Amygdala (tissue), 56 donors: Measurements from ENCODE around the gene BRD4.

Experiments used
- DNase-seq, 56 donors: peaks; one replicate each; lab custom pipeline; 2025; lab: John Stamatoyannopoulos, UW

The BRD4 gene

DNA sequence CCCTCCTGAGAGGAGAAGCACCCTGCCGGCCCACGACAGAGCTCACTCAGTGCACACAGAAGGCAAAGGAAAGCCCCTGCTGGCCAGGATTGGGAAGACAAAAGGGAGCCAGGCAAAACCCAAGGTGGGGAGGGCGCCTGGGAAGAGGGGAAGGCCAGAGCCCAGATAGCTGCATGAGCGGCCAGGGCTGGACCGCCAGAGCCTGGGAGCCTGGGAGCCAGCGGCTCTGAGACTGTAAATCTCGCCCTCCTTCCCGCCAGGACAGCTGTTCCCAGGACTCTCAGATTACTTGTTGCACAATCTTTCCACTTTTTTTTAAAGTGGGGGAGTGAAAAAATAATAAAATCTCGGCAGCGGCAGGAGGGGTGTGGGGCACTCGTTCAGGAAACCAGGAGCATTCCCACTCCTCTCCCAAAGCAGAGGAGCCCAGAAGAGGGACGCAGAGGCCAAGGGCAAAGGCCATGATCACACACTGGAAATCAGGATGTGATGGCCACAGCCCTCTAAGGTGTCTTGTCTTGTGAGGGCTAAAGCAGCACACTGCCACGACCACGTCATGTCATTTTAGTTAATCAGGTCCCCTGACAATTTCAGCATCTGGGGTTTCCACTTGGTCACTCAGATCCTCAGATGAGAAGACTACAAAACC, 80.5 kb downstream of the BRD4 start:
- DNase-seq = peak in 8 of 56 donors; percentile 2 to 22 (median 8)

DNA sequence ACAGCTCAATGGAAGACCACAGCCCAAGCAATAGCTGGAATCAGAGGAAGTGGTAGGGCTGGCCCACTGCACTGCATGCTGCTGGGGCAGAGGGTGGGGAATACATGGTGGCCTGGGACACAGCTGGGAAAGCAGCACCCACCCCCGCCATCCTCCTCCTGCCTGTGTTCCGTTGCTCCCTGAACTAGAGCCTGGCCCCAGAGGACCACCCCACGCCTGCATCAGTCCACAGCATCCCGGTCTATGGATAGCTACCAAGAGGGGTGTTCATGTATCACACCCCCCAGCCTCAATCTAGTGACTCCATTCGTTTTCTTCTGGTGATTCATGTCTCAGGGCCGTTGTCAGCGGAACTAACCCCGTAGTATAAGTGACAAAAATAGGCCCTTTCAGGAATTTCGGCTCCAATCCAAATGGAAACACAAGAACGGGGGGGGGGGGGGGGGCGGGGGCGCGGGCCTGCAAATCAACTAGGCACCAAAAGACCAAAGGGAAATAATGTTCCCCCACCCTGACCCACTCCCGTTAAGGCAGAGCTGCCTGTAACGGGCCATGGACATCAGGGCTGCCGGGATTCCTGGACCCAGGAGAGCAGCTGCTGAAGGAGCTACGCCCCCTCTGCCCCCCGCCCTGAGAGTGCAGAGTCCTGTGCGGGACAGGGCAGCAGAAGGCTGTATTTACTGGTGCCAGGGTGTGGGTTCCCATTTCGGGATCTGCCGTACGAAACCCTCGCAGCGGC, 81.2 kb downstream of the BRD4 start:
- peak in 1 of 56 donors; percentile 38 for DNase-seq

DNA sequence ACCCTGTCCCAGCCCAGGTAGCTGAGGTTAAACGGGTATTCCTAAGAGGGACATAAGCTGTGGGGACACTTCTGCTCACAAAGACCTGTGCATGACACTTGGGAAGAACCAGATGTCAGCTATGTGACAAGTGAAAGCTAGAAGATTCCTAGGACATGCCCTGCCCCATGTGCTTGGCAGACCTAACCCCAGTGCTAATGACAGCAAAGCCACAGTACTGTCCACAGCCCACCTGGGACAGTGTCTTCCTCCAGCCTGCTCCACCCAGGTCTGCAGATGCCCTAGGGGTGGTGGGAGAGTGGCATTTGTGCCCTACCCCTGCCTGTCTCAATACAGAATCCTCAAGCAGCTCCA, 81.7 kb downstream of the BRD4 start:
- no peak for DNase-seq

- no peak for DNase-seq
These were observed 82.2 kb downstream of the BRD4 start for GRCh38 chr19:15249972-15250639.

DNA sequence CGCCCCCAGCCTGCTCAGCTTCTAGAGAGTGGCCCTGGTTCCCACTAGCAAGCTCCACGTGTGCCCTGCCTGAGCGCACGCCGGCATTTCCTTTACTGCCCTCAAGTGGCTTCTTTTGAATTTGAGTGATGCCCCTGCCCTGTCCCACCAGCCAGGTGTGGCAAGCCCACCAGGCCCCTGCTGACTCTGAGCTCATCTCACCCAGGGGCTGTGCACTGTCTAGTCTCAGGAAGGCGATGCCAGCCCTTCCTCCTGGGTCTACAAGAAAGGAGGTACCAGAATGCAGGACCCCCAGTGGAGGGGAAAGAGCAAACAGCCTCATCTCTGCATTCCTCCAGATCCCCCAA, 82.8 kb downstream of the BRD4 start:
- DNase-seq = no peak

GRCh38 chr19:15248648-15249527, 83.5 kb downstream of the BRD4 start:
- peak in 23 of 56 donors; percentile 3 to 47 (median 25) for DNase-seq

DNA sequence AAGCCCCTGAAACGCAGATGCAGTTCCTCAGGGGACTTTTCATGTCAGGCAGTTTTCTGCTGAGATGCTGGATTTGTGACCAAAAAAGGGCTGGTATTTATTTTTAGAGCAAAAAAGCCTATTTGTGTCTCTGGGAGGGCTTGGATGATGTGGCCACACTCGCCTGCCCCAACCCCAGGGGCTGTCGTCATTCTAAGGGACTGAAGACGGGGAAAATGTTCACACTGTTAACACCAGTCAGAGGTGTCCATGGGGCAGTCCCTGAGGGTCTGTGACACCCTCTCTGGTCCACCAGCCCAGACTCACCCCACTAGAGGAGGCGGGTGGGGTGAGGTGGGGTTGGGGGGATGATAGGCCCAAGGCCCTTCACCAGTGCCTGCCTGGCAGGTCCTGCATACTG, 84.2 kb downstream of the BRD4 start:
- DNase-seq = no peak

DNA sequence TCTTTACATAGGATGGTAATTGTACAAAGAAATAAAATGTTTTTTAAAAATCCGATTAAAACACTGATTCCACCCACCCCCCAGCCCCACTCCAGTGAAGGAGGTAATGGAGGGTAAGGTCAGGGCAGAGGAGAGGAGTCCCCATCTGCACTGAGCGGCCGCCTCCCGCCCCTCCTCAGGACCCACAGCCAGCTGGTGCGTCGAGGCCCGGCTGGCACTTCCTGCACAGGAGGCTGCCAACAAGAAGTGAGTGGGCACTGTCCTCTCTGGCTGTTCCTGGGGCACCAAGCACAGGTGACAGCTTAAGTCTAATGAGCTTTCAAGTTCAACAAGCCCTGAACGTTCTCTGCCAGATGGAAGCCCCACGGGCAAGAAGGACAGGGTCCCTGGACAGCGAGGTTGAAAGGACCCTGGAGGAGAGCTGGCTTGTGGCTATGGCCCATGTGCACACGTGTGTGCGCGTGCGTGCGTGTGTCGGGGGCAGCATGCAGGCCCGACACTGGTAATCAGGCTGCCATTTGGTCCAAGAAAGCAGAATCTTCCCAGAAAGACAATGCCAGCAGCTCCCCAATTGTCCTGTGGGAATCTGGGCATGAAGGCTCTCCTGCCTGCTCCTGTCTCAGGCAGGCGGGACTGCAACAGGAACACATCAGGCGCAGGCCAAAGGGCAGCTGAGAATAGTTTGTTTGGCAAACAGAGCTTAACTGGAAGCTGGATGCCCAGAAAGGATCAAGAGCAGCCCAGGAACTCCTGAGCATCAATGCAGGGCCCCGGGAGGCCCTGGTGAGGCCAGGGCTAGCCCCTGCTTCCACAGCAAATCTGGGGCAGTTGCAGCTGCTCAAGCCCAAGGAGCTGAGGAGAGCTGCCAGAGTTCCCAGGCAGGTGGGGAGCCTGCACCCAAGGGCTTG, 85.0 kb downstream of the BRD4 start:
- peak in 5 of 56 donors; percentile 3 to 14 (median 6) for DNase-seq

- DNase-seq = no peak
These were observed 86.2 kb downstream of the BRD4 start for GRCh38 chr19:15246198-15246481.

DNA sequence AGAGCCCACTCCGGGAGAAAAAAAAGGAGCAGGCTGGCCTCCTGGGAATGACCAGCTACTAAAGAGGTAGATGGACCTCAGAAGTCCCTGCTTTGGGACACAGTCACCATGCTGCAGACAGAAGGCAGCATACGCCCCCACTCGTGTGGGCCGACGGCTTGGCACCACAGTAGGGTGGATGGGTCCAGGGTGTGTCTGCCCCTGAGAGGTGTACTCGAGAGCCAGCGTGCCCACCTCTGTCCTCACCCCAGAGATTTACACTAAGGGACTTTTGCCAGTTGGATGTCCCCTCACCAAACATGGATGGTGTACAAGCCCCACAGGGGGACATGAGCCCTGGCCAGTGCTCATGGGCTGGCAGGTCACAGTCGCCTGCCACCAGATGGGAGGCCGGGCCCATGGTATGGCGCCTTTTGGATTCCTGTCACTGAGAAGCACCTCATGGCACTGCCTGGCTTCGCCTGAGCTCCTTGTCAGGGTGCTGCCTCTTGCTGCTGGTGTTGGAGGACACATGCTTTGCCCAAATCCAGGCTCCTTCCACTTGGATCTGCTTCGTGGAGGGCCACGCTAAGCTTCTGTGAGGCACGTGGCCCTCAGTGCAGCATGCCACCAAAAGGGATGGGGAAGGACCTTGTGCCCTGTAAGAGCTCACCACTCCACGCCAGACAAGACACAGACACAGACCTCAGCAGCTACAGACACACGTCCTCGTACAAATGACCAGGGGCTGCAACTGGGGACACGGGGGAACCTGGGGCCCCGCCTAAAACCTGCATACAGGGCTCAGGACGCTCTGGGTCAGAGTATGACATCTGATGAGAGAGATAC, 86.8 kb downstream of the BRD4 start:
- DNase-seq = no peak

GRCh38 chr19:15244808-15245207, 87.5 kb downstream of the BRD4 start:
- no peak for DNase-seq

DNA sequence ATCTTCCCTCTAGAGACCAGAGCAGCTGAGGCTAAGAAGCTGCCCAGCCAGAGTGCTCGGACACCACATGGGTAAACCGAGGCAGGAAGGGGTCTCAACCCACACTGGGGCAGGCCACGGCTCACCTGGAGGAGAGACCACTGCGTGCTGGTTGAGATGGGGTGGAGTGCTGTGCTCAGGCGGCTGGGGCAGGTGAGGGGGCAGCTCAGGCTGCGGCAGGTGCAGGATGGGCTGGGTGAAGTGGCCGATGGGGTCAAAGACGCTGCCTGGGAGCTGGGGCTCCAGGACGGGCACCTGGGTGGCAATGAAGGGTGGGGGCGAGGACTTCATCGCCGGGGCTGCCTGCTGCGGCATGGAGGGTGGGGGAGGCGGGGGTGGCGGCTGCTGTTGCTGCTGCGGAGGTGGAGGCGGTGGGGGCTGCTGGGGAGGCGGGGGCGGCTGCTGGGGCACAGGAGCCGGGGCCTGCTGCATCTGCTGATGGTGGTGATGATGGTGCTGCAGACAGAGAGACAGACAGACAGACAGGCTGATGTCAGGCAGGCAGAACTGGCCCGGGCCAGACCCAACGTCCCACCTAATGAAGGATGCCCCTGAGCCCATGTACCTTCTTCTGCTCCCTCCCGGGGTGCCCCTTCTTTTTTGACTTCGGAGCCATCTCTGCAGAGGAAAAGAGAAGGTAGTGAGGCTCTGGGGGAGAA, 88.1 kb downstream of the BRD4 start:
- DNase-seq = no peak

- DNase-seq = no peak
These were observed 88.9 kb downstream of the BRD4 start for GRCh38 chr19:15243236-15243957.

DNA sequence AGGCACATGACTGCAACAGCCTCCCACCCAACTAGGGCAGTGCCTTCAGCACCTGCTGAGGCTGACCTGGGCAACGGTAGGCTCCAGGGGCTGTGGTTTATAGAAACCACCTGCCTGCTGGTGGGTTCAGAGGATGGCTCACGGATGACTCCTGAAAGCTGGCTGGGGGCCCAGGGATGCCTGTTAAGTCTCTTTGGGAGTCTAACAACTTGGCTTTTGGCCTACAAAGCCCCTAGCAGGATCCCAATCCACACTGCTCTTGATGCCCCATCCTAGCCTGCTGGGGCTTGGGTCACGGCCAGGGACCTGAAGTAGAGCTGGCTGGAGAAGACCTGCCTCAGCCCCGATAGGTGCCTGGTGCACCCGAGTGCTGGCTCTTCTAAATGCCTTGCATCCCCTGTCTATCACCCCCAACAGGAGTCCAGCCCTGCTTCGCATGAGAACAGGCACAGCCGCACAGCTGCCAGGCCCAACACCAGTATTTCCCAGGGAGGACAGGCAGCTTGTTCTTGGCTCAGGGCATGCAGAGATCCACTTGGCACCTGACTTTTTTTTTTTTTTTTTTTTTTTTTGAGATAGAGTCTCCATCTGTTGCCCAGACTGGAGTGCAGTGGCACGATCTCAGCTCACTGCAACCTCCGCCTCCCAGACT, 91.0 kb downstream of the BRD4 start:
- DNase-seq = no peak

DNA sequence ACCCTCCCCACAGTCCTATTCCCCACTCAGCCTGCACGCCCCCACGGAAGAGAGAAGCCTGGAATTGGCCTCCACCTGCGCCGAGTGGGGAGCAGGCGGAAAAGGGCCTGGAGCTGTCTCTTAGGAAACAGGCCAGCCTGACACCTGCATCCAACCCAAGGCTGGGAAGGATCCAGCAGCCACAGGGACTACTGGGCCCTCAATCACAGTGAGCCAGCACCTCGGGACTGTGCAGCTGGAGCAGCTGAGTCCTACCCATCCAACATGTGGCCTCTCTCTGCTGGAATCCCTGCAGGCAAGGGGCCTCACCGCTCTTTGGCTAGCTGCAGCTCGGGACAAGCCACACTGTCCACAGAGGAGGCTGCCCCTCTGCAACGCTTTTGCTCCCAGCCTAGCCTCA, 91.8 kb downstream of the BRD4 start:
- no peak for DNase-seq

- DNase-seq = no peak
These were observed 92.9 kb downstream of the BRD4 start for GRCh38 chr19:15239337-15239949.

GRCh38 chr19:15238639-15239155, 93.6 kb downstream of the BRD4 start:
- no peak for DNase-seq
